ENCODE data around the gene NAALADL2. TPM values are rescaled to one million over a fixed set of nuclear protein-coding genes. Genes with fewer than 3 reads are reported as not detected.

Gene NAALADL2
- total RNA-seq, 1 experiment from 2014 or later: 1.9 TPM

DNA sequence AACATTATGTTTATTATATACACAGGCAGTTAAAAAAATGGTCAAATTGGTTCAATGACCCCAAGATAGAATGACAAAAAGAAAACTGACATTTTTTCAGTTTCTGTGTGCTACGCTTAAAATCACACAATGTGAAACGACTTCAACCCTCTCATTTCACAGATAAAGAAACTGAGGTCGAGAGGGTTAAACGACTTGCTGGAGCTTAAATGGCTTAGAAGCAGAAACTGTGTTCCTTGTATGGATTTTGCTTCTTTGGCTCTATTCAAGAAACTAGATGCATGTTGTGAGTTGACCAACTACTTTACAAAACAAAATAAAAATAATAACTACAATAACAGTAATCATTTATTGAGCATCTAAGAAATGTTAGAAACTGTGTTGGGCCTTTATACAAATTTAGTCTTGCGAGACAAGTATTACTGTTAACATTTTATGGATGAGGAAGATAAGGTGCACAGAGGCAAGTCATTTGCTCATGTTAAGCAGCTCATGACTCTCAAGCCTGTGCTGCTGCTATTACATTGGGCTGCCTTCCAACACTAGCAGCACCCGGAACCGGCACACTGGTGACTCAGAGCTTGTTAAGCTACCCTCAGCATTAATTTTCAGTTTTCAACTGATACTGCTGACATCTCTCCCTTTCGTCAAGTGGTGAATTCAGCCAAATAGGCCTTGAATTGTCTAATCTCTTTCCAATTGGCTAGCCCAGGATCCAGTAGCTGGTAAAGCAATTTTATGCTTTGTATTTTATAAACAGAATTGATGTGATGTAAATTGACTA, 487.6 kb downstream of the NAALADL2 start:
- Histone ChIP-seq H3K79me2 (ENCODE audit: low read length) (no peaks in the 10 kb centered on the region), H2AFZ (ENCODE audit: low read length) (no peak overlapping the region), H3F3A (ENCODE audit: low read length, unreplicated experiment) (no peaks in the 10 kb centered on the region), H3K4me3 (ENCODE audit: low read length) (no peak overlapping the region; the same call in 1 of the 2 replicates), H3K4me1 (ENCODE audit: insufficient read depth, low read length) (peaks cover 14% of the 10 kb centered on the region), H4K20me1 (ENCODE audit: low read length) (no peaks in the 10 kb centered on the region), H3K9me3 (ENCODE audit: low read length) (no peaks in the 10 kb centered on the region), H3K9me2 (replicated peaks; ENCODE audit: low read length) (no peaks in the 10 kb centered on the region), H3K36me3 (ENCODE audit: low read depth, low read length) (no peaks in the 10 kb centered on the region), H3K4me2 (ENCODE audit: low read length) (peak overlapping the region; percentile 49), H3K27me3 (ENCODE audit: low read length) (no peaks in the 10 kb centered on the region), H3K27ac (ENCODE audit: low read length) (peak overlapping the region; percentile 66), H3K9ac (ENCODE audit: low read length) (no peak overlapping the region; the same call in 1 of the 2 replicates)
- CTCF ChIA-PET: no interaction called here
- peak; percentile 99 for ATAC-seq
- no TSS peak for BruUV-seq (replicated peaks)
- intact Hi-C loops (cut with micrococcal nuclease): loop anchor here (2.0 kb wide), 1 partner anchor 68 kb away; no protein-coding TSS in a partner anchor
- DNase-seq: peak; percentile 92
- TF ChIP-seq EZH2 (IDR thresholded peaks at IDR 0.05; ENCODE audit: low read length, unreplicated experiment) (no peak), EZH2phosphoT487 (IDR thresholded peaks at IDR 0.05; ENCODE audit: borderline replicate concordance, low read length) (no peak)
- TF ChIP-seq, protein P1, sequence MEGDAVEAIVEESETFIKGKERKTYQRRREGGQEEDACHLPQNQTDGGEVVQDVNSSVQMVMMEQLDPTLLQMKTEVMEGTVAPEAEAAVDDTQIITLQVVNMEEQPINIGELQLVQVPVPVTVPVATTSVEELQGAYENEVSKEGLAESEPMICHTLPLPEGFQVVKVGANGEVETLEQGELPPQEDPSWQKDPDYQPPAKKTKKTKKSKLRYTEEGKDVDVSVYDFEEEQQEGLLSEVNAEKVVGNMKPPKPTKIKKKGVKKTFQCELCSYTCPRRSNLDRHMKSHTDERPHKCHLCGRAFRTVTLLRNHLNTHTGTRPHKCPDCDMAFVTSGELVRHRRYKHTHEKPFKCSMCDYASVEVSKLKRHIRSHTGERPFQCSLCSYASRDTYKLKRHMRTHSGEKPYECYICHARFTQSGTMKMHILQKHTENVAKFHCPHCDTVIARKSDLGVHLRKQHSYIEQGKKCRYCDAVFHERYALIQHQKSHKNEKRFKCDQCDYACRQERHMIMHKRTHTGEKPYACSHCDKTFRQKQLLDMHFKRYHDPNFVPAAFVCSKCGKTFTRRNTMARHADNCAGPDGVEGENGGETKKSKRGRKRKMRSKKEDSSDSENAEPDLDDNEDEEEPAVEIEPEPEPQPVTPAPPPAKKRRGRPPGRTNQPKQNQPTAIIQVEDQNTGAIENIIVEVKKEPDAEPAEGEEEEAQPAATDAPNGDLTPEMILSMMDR (conservative IDR thresholded peaks at IDR 0.05; ENCODE audit: low read depth, low read length): no peak
- POLR2A ChIA-PET (ENCODE audit: unreplicated experiment): no interaction called here

DNA sequence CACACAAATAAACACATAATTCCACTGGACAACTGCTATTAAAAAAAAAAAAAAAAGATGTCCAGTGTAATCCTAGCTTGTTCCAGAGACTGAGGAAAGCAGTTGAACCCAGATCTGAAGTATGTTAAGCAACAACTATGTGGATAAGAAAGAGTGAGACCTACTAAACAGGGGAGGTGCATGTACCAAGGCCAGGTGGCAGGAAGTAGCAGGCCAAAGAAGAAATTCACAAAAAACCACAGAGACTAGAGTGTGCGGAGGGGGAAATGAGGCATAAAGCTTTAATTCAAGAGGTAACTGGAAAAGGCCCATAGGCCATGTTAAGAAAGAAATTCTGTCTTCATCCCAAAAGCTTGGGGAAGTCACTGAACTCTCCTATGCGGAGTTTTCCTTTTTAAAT, 490.0 kb downstream of the NAALADL2 start:
- peaks cover 14% of the 10 kb centered on the region for H3K4me1 ChIP-seq (ENCODE audit: insufficient read depth, low read length)
- no TSS peak for BruUV-seq (replicated peaks)
- no peak overlapping the region for H2AFZ ChIP-seq (ENCODE audit: low read length)
- ATAC-seq (no peak), DNase-seq (no peak)
- no peak overlapping the region for H3K4me2 ChIP-seq (ENCODE audit: low read length)
- no peak overlapping the region for H3K9ac ChIP-seq (ENCODE audit: low read length)
- H3K4me3 ChIP-seq (ENCODE audit: low read length): no peak overlapping the region
- H3K9me2 ChIP-seq (replicated peaks; ENCODE audit: low read length): no peaks in the 10 kb centered on the region
- intact Hi-C loops (cut with micrococcal nuclease): no loop called here
- H3K9me3 ChIP-seq (ENCODE audit: low read length): no peaks in the 10 kb centered on the region
- no peaks in the 10 kb centered on the region for H3K36me3 ChIP-seq (ENCODE audit: low read depth, low read length)
- POLR2A ChIA-PET (ENCODE audit: unreplicated experiment): no interaction called here
- no peaks in the 10 kb centered on the region for H3K79me2 ChIP-seq (ENCODE audit: low read length)
- CTCF ChIA-PET: no interaction called here
- TF ChIP-seq EZH2phosphoT487 (IDR thresholded peaks at IDR 0.05; ENCODE audit: borderline replicate concordance, low read length) (no peak), EZH2 (IDR thresholded peaks at IDR 0.05; ENCODE audit: low read length, unreplicated experiment) (no peak)
- TF ChIP-seq, protein P1 (conservative IDR thresholded peaks at IDR 0.05; ENCODE audit: low read depth, low read length): no peak
- H3F3A ChIP-seq (ENCODE audit: low read length, unreplicated experiment): no peaks in the 10 kb centered on the region
- H4K20me1 ChIP-seq (ENCODE audit: low read length): no peaks in the 10 kb centered on the region
- no peaks in the 10 kb centered on the region for H3K27me3 ChIP-seq (ENCODE audit: low read length)
- H3K27ac ChIP-seq (ENCODE audit: low read length): no peak overlapping the region

DNA sequence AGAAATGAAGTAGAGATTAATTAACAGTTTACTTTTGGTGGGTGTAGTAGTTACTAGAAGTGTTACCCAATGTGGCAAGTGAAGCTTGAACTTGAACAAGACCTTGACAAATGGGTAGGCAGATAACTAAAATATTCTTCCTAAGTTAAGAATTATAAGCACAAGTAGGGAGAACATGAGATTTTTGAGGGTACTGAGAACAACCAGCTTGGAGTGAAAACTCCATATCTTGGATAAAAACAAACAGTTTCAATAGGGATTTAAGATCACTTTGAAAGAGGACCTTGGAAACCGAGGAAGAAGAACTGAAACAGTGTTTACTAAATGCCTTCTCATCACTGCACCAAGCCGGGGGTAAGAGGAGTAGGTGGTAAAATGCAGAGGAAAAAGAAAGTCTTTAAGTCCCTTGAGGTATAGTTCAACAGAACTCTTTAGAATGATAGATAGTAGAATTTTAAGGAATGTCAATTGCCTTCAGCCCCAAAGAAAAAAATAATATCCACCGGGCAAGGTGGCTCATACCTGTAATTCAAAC, 496.7 kb downstream of the NAALADL2 start:
- intact Hi-C loops (cut with micrococcal nuclease): no loop called here
- H3K4me3 ChIP-seq (ENCODE audit: low read length): no peak overlapping the region
- TF ChIP-seq, protein P1 (conservative IDR thresholded peaks at IDR 0.05; ENCODE audit: low read depth, low read length): no peak
- TF ChIP-seq EZH2phosphoT487 (IDR thresholded peaks at IDR 0.05; ENCODE audit: borderline replicate concordance, low read length): no peak
- TF ChIP-seq EZH2 (IDR thresholded peaks at IDR 0.05; ENCODE audit: low read length, unreplicated experiment): no peak
- no peak overlapping the region for H2AFZ ChIP-seq (ENCODE audit: low read length)
- H3K9me3 ChIP-seq (ENCODE audit: low read length): no peaks in the 10 kb centered on the region
- no TSS peak for BruUV-seq (replicated peaks)
- no peak overlapping the region for H3K27ac ChIP-seq (ENCODE audit: low read length)
- H3K27me3 ChIP-seq (ENCODE audit: low read length): no peaks in the 10 kb centered on the region
- no peaks in the 10 kb centered on the region for H3K9me2 ChIP-seq (replicated peaks; ENCODE audit: low read length)
- no peak for DNase-seq
- CTCF ChIA-PET: no interaction called here
- H3K4me2 ChIP-seq (ENCODE audit: low read length): no peak overlapping the region
- no peak for ATAC-seq
- H3K4me1 ChIP-seq (ENCODE audit: insufficient read depth, low read length): peaks cover 9% of the 10 kb centered on the region; the same call in 1 of the 2 replicates
- H4K20me1 ChIP-seq (ENCODE audit: low read length): no peaks in the 10 kb centered on the region
- no peaks in the 10 kb centered on the region for H3K36me3 ChIP-seq (ENCODE audit: low read depth, low read length)
- POLR2A ChIA-PET (ENCODE audit: unreplicated experiment): no interaction called here
- peaks cover 3% of the 10 kb centered on the region for H3F3A ChIP-seq (ENCODE audit: low read length, unreplicated experiment)
- H3K79me2 ChIP-seq (ENCODE audit: low read length): no peaks in the 10 kb centered on the region
- no peak overlapping the region for H3K9ac ChIP-seq (ENCODE audit: low read length)
